ENCODE data around the gene RPS6KA5.
"Not testable (repeated sequence)": the region's sequence is repeated elsewhere in the genome, so short reads cannot be mapped to it uniquely, and the experiment has no call there.

The RPS6KA5 gene

DNA sequence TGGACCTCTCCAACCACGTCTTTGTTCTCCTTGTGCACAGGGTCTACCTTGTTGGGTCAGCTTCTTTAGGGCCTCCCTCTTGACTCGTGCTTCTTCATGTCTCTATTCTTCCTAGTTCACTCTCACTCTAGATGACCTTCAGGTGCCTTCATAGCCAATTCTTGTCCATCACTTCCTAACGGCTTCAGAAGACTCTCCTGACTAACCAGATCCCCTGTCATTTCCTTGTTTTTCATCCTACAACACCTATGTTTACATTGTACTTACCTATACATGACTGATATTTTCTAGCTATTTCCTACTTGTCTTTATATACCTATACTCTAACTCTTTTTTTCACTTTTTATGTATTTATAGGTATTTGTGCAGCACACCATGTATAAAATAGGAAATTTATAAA lies 117.1 kb downstream of the RPS6KA5 start:
- no peak for TF ChIP-seq EZH2phosphoT487 (IDR thresholded peaks at IDR 0.05; ENCODE audit: borderline replicate concordance, low read length)
- no peaks in the 10 kb centered on the region for H3K4me1 ChIP-seq (ENCODE audit: control insufficient read depth, low read length)

DNA sequence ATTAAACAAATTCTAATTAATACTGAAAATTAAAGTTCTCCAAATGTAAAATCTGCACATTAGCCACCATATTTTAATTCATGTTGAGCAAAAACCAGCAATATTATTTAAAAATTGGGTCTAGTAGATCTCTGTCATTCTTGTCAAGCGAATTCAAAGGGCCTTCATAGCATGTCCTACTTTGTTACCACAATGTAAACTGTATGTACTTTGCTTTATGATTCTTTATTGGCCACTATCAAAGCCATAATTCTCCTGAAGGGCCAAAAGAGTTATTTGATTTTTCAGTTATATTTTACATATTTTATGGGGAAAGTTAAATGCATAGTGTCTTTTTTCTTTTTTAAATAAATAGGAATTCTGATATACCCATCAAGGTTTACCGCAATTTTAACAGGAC lies 117.9 kb downstream of the RPS6KA5 start:
- Histone ChIP-seq H3K4me2 (ENCODE audit: low read length) (no peak overlapping the region), H3K9me2 (replicated peaks; ENCODE audit: control insufficient read depth, low read length) (no peaks in the 10 kb centered on the region), H3K79me2 (ENCODE audit: control insufficient read depth, low read length) (no peaks in the 10 kb centered on the region), H3K27ac (ENCODE audit: low read depth, low read length) (no peak overlapping the region), H3K27me3 (ENCODE audit: control insufficient read depth, low read length) (no peaks in the 10 kb centered on the region), H3F3A (ENCODE audit: control insufficient read depth, insufficient read depth) (no peaks in the 10 kb centered on the region), H3K4me3 (ENCODE audit: low read length) (no peak overlapping the region), H4K20me1 (ENCODE audit: control insufficient read depth, insufficient read depth, low read depth, low read length) (no peaks in the 10 kb centered on the region), H3K4me1 (ENCODE audit: control insufficient read depth, low read length) (no peaks in the 10 kb centered on the region), H3K9me3 (ENCODE audit: control insufficient read depth, insufficient read depth, low read length) (peaks cover 20% of the 10 kb centered on the region; the same call in 1 of the 2 replicates), H3K36me3 (ENCODE audit: control insufficient read depth, low read length) (peaks cover 3% of the 10 kb centered on the region; the same call in 1 of the 2 replicates)
- TF ChIP-seq EZH2phosphoT487 (IDR thresholded peaks at IDR 0.05; ENCODE audit: borderline replicate concordance, low read length), result no peak

More for the DNA sequence above, 117.1 kb downstream of the RPS6KA5 start:
- Histone ChIP-seq H3K9me2 (replicated peaks; ENCODE audit: control insufficient read depth, low read length) (no peaks in the 10 kb centered on the region), H3K36me3 (ENCODE audit: control insufficient read depth, low read length) (peaks cover 3% of the 10 kb centered on the region; the same call in 1 of the 2 replicates), H3K79me2 (ENCODE audit: control insufficient read depth, low read length) (no peaks in the 10 kb centered on the region), H3K9me3 (ENCODE audit: control insufficient read depth, insufficient read depth, low read length) (peaks cover 20% of the 10 kb centered on the region; the same call in 1 of the 2 replicates), H3K4me3 (ENCODE audit: low read length) (no peak overlapping the region), H3K4me2 (ENCODE audit: low read length) (no peak overlapping the region), H3F3A (ENCODE audit: control insufficient read depth, insufficient read depth) (no peaks in the 10 kb centered on the region), H3K27me3 (ENCODE audit: control insufficient read depth, low read length) (no peaks in the 10 kb centered on the region), H3K27ac (ENCODE audit: low read depth, low read length) (no peak overlapping the region), H4K20me1 (ENCODE audit: control insufficient read depth, insufficient read depth, low read depth, low read length) (no peaks in the 10 kb centered on the region)

DNA sequence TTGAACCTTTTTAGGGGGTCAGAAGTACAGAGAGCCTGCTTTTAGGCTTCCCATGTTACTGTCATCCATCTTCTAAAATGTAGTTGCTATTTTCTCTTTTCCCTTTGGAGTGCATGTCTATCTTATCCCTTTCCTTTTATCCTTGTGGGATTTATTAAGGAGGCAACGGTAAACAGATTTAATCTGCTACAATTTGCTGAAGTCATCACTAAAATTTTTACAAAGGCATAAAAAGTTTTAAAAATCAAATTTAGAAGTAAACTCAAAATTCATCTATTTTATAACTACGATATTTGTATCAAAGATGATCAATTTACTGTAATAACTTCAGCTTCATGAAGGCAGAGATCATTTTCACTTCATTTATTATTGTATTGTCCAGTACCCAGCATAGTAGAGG lies 118.7 kb downstream of the RPS6KA5 start:
- TF ChIP-seq, protein P1, sequence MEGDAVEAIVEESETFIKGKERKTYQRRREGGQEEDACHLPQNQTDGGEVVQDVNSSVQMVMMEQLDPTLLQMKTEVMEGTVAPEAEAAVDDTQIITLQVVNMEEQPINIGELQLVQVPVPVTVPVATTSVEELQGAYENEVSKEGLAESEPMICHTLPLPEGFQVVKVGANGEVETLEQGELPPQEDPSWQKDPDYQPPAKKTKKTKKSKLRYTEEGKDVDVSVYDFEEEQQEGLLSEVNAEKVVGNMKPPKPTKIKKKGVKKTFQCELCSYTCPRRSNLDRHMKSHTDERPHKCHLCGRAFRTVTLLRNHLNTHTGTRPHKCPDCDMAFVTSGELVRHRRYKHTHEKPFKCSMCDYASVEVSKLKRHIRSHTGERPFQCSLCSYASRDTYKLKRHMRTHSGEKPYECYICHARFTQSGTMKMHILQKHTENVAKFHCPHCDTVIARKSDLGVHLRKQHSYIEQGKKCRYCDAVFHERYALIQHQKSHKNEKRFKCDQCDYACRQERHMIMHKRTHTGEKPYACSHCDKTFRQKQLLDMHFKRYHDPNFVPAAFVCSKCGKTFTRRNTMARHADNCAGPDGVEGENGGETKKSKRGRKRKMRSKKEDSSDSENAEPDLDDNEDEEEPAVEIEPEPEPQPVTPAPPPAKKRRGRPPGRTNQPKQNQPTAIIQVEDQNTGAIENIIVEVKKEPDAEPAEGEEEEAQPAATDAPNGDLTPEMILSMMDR (IDR thresholded peaks at IDR 0.05; ENCODE audit: low read depth, low read length, poor library complexity, severe bottlenecking), result no peak

DNA sequence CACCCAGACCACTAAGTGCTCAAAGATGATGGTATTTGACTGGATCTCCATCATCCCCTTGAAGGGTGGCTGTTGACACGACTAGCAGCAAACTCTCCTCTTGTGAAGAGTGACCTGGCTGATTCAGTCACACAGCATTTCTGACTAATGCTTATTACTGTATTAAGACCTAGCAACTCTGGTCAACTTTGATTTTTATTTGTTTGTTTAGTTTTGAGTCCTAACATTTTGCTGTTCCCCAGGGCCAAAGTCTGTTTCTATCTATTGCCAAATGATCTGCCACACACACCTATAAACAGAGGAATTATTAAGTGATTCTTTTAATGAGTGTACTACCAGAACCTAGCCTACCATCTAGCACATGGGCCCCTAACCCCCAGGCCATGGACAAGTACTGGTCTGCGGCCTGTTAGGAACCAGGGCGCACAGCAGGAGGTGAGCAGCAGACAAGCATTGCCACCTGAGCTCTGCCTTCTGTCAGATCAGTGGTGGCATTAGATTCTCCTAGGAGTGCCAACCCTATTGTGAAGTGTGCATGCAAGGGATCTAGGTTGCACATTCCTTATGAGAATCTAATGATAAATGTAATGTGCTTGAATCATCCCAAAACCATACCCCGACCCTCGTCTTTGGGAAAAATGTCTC lies 120.0 kb downstream of the RPS6KA5 start:
- H4K20me1 ChIP-seq (ENCODE audit: control insufficient read depth, insufficient read depth, low read depth, low read length), result no peaks in the 10 kb centered on the region
- no peaks in the 10 kb centered on the region for H3K4me1 ChIP-seq (ENCODE audit: control insufficient read depth, low read length)
- H3K27ac ChIP-seq (ENCODE audit: low read depth, low read length), result no peak overlapping the region
- H3K79me2 ChIP-seq (ENCODE audit: control insufficient read depth, low read length), result no peaks in the 10 kb centered on the region
- H3K36me3 ChIP-seq (ENCODE audit: control insufficient read depth, low read length), result peaks cover 3% of the 10 kb centered on the region; the same call in 1 of the 2 replicates
- no peak for TF ChIP-seq EZH2phosphoT487 (IDR thresholded peaks at IDR 0.05; ENCODE audit: borderline replicate concordance, low read length)
- TF ChIP-seq, protein P1 (IDR thresholded peaks at IDR 0.05; ENCODE audit: low read depth, low read length, poor library complexity, severe bottlenecking), result no peak
- no peaks in the 10 kb centered on the region for H3K9me2 ChIP-seq (replicated peaks; ENCODE audit: control insufficient read depth, low read length)
- H3K4me2 ChIP-seq (ENCODE audit: low read length), result no peak overlapping the region
- H3F3A ChIP-seq (ENCODE audit: control insufficient read depth, insufficient read depth), result no peaks in the 10 kb centered on the region
- H3K9me3 ChIP-seq (ENCODE audit: control insufficient read depth, insufficient read depth, low read length), result peaks cover 20% of the 10 kb centered on the region; the same call in 1 of the 2 replicates
- no peak overlapping the region for H3K4me3 ChIP-seq (ENCODE audit: low read length)
- H3K27me3 ChIP-seq (ENCODE audit: control insufficient read depth, low read length), result no peaks in the 10 kb centered on the region

More for the DNA sequence above, 118.7 kb downstream of the RPS6KA5 start:
- H4K20me1 ChIP-seq (ENCODE audit: control insufficient read depth, insufficient read depth, low read depth, low read length), result no peaks in the 10 kb centered on the region
- peaks cover 3% of the 10 kb centered on the region; the same call in 1 of the 2 replicates for H3K36me3 ChIP-seq (ENCODE audit: control insufficient read depth, low read length)
- H3F3A ChIP-seq (ENCODE audit: control insufficient read depth, insufficient read depth), result no peaks in the 10 kb centered on the region
- H3K9me3 ChIP-seq (ENCODE audit: control insufficient read depth, insufficient read depth, low read length), result peaks cover 20% of the 10 kb centered on the region; the same call in 1 of the 2 replicates
- H3K4me2 ChIP-seq (ENCODE audit: low read length), result no peak overlapping the region
- H3K27me3 ChIP-seq (ENCODE audit: control insufficient read depth, low read length), result no peaks in the 10 kb centered on the region
- no peak overlapping the region for H3K4me3 ChIP-seq (ENCODE audit: low read length)
- no peaks in the 10 kb centered on the region for H3K4me1 ChIP-seq (ENCODE audit: control insufficient read depth, low read length)
- H3K27ac ChIP-seq (ENCODE audit: low read depth, low read length), result no peak overlapping the region
- no peaks in the 10 kb centered on the region for H3K79me2 ChIP-seq (ENCODE audit: control insufficient read depth, low read length)
- H3K9me2 ChIP-seq (replicated peaks; ENCODE audit: control insufficient read depth, low read length), result no peaks in the 10 kb centered on the region

DNA sequence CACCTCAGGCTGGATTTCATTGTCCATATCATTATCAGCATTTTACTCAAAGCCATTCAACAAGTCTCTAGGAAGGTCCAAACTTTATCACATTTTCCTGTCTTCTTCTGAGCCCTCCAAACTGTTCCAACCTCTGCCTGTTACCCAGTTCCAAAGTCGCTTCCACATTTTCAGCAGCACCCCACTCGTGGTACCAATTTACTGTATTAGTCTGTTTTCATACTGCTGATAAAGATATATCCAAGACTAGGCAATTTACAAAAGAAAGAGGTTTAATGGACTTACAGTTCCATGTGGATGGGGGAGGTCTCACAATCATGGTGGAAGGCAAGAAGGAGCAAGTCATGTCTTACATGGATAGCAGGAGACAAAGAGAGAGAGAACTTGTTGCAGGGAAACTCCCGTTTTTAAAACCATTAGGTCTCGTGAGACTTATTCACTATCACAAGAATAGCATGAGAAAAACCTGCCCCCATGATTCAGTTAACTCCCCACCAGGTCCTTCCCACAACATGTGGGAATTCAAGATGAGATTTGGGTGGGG lies 121.1 kb downstream of the RPS6KA5 start:
- H4K20me1 ChIP-seq (ENCODE audit: control insufficient read depth, insufficient read depth, low read depth, low read length); H3K9me2 ChIP-seq (replicated peaks; ENCODE audit: control insufficient read depth, low read length); H3K4me3 ChIP-seq (ENCODE audit: low read length); H3K27me3 ChIP-seq (ENCODE audit: control insufficient read depth, low read length); H3K4me2 ChIP-seq (ENCODE audit: low read length); H3K27ac ChIP-seq (ENCODE audit: low read depth, low read length); H3K36me3 ChIP-seq (ENCODE audit: control insufficient read depth, low read length); H3K4me1 ChIP-seq (ENCODE audit: control insufficient read depth, low read length); H3F3A ChIP-seq (ENCODE audit: control insufficient read depth, insufficient read depth); H3K79me2 ChIP-seq (ENCODE audit: control insufficient read depth, low read length): not testable (repeated sequence)
- H3K9me3 ChIP-seq (ENCODE audit: control insufficient read depth, insufficient read depth, low read length), result peaks cover 20% of the 10 kb centered on the region; the same call in 1 of the 2 replicates

Data from DOHH2 (cell line).